Activated T-helper 1 cell treated with anti-CD3 and anti-CD28 coated beads, Interleukin-12 subunit alpha, Interleukin-12 subunit beta, Interleukin-2, Interleukin-4 antibody, amounts not matched to agents 30 ng/mL and 10 ng/mL and 1 ng/mL, durations not matched to agents 14 hours and 24 hours and 36 hours (primary cell): ENCODE results near the gene CUX1. TPM values are rescaled to one million over a fixed set of nuclear protein-coding genes. Genes with fewer than 3 reads are reported as not detected.

Experiments used
- DNase-seq: peaks from one replicate; pipeline ENCODE4 v3.0.0; 2021; ENCODE audit warnings: low spot score
- H3K27ac Mint-ChIP-seq: one replicate; pipeline ENCODE4 v1.8.0; 2021; ENCODE audit warnings: mild to moderate bottlenecking, mixed read lengths
- H3K27me3 Mint-ChIP-seq: one replicate; pipeline ENCODE4 v1.8.0; 2022; ENCODE audit warnings: mild to moderate bottlenecking, moderate library complexity, mixed read lengths; ENCODE audit not compliant: insufficient read depth
- H3K36me3 Mint-ChIP-seq: one replicate; pipeline ENCODE4 v1.8.0; 2021; ENCODE audit warnings: low read depth, mixed read lengths
- H3K4me1 Mint-ChIP-seq: one replicate; pipeline ENCODE4 v1.8.0; 2021; ENCODE audit warnings: low read depth, mixed read lengths
- H3K4me3 Mint-ChIP-seq: one replicate; pipeline ENCODE4 v1.8.0; 2021; ENCODE audit warnings: mild to moderate bottlenecking, moderate library complexity, mixed read lengths
- H3K9me3 Mint-ChIP-seq: one replicate; pipeline ENCODE4 v1.8.0; 2021; ENCODE audit warnings: mixed read lengths
- intact Hi-C: fragments of 100-400 bp; cut with micrococcal nuclease; formaldehyde crosslinking; loops from one replicate; pipeline ENCODE4 v1.15.1; 2024
- total RNA-seq: library from RNA; stranded (reverse); gene quantifications from 2 replicates; pipeline ENCODE4 v1.2.3, GENCODE V29; 2022

CUX1 gene
- total RNA-seq, 1 donor from 2014 or later, result 26.9 TPM

- no peak for DNase-seq
- Mint-ChIP-seq H3K27me3 (no peaks in the 10 kb centered on the region), H3K9me3 (peaks cover 26% of the 10 kb centered on the region), H3K36me3 (peaks cover 1% of the 10 kb centered on the region), H3K4me1 (no peaks in the 10 kb centered on the region), H3K4me3 (no peak overlapping the region), H3K27ac (no peak overlapping the region)
- intact Hi-C loops, result no loop called here
These were observed 272.0 kb downstream of the CUX1 start for GRCh38 chr7:102089175-102090098.

- no peaks in the 10 kb centered on the region for H3K27me3 Mint-ChIP-seq
- H3K9me3 Mint-ChIP-seq, result peaks cover 10% of the 10 kb centered on the region
- no peaks in the 10 kb centered on the region for H3K36me3 Mint-ChIP-seq
- no peak overlapping the region for H3K4me3 Mint-ChIP-seq
- no peaks in the 10 kb centered on the region for H3K4me1 Mint-ChIP-seq
- no peak for DNase-seq
- no peak overlapping the region for H3K27ac Mint-ChIP-seq
- intact Hi-C loops, result no loop called here
These were observed 276.3 kb downstream of the CUX1 start for GRCh38 chr7:102093599-102094315.

- Mint-ChIP-seq H3K4me3 (no peak overlapping the region), H3K36me3 (no peaks in the 10 kb centered on the region), H3K4me1 (no peaks in the 10 kb centered on the region), H3K27me3 (no peaks in the 10 kb centered on the region), H3K27ac (no peak overlapping the region), H3K9me3 (peaks cover 5% of the 10 kb centered on the region)
- intact Hi-C loops, result no loop called here
- no peak for DNase-seq
These were observed 276.9 kb downstream of the CUX1 start for GRCh38 chr7:102094316-102094650.

GRCh38 chr7:102095321-102096011 is 278.0 kb downstream of the CUX1 start:
- no peak overlapping the region for H3K4me3 Mint-ChIP-seq
- H3K27ac Mint-ChIP-seq, result no peak overlapping the region
- DNase-seq, result no peak
- no peaks in the 10 kb centered on the region for H3K36me3 Mint-ChIP-seq
- no peaks in the 10 kb centered on the region for H3K9me3 Mint-ChIP-seq
- intact Hi-C loops, result no loop called here
- no peaks in the 10 kb centered on the region for H3K27me3 Mint-ChIP-seq
- no peaks in the 10 kb centered on the region for H3K4me1 Mint-ChIP-seq

GRCh38 chr7:102096012-102096332 is 278.5 kb downstream of the CUX1 start:
- intact Hi-C loops, result no loop called here
- no peaks in the 10 kb centered on the region for H3K36me3 Mint-ChIP-seq
- no peaks in the 10 kb centered on the region for H3K27me3 Mint-ChIP-seq
- no peaks in the 10 kb centered on the region for H3K9me3 Mint-ChIP-seq
- H3K4me1 Mint-ChIP-seq, result no peaks in the 10 kb centered on the region
- DNase-seq, result no peak
- H3K4me3 Mint-ChIP-seq, result no peak overlapping the region
- no peak overlapping the region for H3K27ac Mint-ChIP-seq

- intact Hi-C loops, result no loop called here
- Mint-ChIP-seq H3K9me3 (no peaks in the 10 kb centered on the region), H3K27ac (no peak overlapping the region), H3K4me3 (no peak overlapping the region), H3K27me3 (no peaks in the 10 kb centered on the region), H3K36me3 (no peaks in the 10 kb centered on the region), H3K4me1 (no peaks in the 10 kb centered on the region)
- DNase-seq, result no peak
These were observed 279.4 kb downstream of the CUX1 start for GRCh38 chr7:102096706-102097427.

GRCh38 chr7:102097601-102098161 is 280.3 kb downstream of the CUX1 start:
- no peaks in the 10 kb centered on the region for H3K27me3 Mint-ChIP-seq
- no peaks in the 10 kb centered on the region for H3K9me3 Mint-ChIP-seq
- no peak for DNase-seq
- H3K4me3 Mint-ChIP-seq, result no peak overlapping the region
- intact Hi-C loops, result no loop called here
- no peaks in the 10 kb centered on the region for H3K4me1 Mint-ChIP-seq
- H3K27ac Mint-ChIP-seq, result no peak overlapping the region
- no peaks in the 10 kb centered on the region for H3K36me3 Mint-ChIP-seq

GRCh38 chr7:102098986-102099385 is 281.6 kb downstream of the CUX1 start:
- intact Hi-C loops, result no loop called here
- Mint-ChIP-seq H3K36me3 (no peaks in the 10 kb centered on the region), H3K4me1 (no peaks in the 10 kb centered on the region), H3K9me3 (no peaks in the 10 kb centered on the region), H3K27ac (no peak overlapping the region), H3K4me3 (no peak overlapping the region), H3K27me3 (no peaks in the 10 kb centered on the region)
- no peak for DNase-seq

- Mint-ChIP-seq H3K4me1 (no peaks in the 10 kb centered on the region), H3K9me3 (no peaks in the 10 kb centered on the region), H3K27ac (no peak overlapping the region), H3K4me3 (no peak overlapping the region), H3K36me3 (peaks cover 4% of the 10 kb centered on the region), H3K27me3 (no peaks in the 10 kb centered on the region)
- DNase-seq, result no peak
- intact Hi-C loops, result no loop called here
These were observed 282.0 kb downstream of the CUX1 start for GRCh38 chr7:102099474-102099873.

- peaks cover 4% of the 10 kb centered on the region for H3K36me3 Mint-ChIP-seq
- intact Hi-C loops, result no loop called here
- no peak for DNase-seq
- no peaks in the 10 kb centered on the region for H3K27me3 Mint-ChIP-seq
- H3K4me1 Mint-ChIP-seq, result no peaks in the 10 kb centered on the region
- no peak overlapping the region for H3K27ac Mint-ChIP-seq
- H3K9me3 Mint-ChIP-seq, result no peaks in the 10 kb centered on the region
- no peak overlapping the region for H3K4me3 Mint-ChIP-seq
These were observed 283.7 kb downstream of the CUX1 start for GRCh38 chr7:102101111-102101551.

- intact Hi-C loops, result no loop called here
- no peak for DNase-seq
- Mint-ChIP-seq H3K27ac (no peak overlapping the region), H3K36me3 (peaks cover 5% of the 10 kb centered on the region), H3K4me1 (no peaks in the 10 kb centered on the region), H3K9me3 (no peaks in the 10 kb centered on the region), H3K4me3 (no peak overlapping the region), H3K27me3 (no peaks in the 10 kb centered on the region)
These were observed 284.5 kb downstream of the CUX1 start for GRCh38 chr7:102101926-102102325.

- peaks cover 6% of the 10 kb centered on the region for H3K36me3 Mint-ChIP-seq
- H3K9me3 Mint-ChIP-seq, result no peaks in the 10 kb centered on the region
- no peak overlapping the region for H3K27ac Mint-ChIP-seq
- no peak overlapping the region for H3K4me3 Mint-ChIP-seq
- no peaks in the 10 kb centered on the region for H3K27me3 Mint-ChIP-seq
- no peaks in the 10 kb centered on the region for H3K4me1 Mint-ChIP-seq
- DNase-seq, result no peak
- intact Hi-C loops, result no loop called here
These were observed 285.6 kb downstream of the CUX1 start for GRCh38 chr7:102103027-102103372.
